Measurements from ENCODE around the gene AMIGO3. TPM values are rescaled to one million over a fixed set of nuclear protein-coding genes. Genes with fewer than 3 reads are reported as not detected.
A peak's percentile ranks its signal among the peaks of the same experiment; 100 is the strongest.
"Not testable (repeated sequence)": the region's sequence is repeated elsewhere in the genome, so short reads cannot be mapped to it uniquely, and the experiment has no call there.

The AMIGO3 gene
- polyA plus RNA-seq, 6 donors from 2014 or later, result 0.30 to 0.77 TPM; not detected in 4

DNA sequence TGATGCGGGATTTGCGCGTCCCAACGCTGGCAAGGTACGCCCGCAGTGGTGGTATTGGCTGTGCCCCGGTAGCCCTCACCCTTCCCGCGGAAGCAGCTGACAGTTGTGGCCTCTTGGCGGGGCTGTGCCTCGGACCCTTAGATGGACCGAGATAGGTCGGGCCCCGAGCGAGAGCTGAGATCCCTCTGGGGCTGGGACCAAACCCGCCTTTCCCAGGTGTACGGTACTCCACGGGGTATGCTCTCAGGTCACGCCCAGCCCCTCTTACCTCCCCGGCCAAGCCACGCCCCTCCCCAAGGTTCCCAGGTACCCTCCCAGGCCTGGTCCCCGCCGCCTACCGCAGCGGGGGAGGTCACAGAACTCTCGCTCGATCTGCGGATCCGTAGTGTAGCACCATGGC is 33.1 kb downstream of the AMIGO3 start:
- DNase-seq, result peak; percentile 21

DNA sequence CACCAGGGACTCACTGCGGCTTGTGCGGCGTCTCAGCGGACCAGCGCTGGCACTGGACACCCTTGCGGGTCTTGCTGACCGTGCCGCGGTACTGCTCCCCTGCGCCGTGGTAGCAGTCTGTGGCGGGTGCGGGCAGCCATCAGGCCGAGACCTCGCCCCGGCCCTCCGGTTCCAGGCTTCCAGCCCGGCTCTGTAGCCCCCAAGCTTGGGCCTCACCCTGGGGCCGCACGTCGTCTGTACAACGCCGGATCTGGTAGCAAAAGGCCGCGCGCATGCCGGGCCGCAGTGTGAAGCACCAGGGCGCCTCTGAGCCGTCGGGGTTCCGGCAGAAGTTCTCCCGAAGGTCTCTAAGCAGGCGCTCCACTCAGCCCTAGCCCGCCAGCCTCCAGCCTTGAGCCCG is 33.6 kb downstream of the AMIGO3 start:
- peak in 1 of 2 donors; percentile 2 for ATAC-seq (ENCODE audit: low read depth in 2 of 2)
- H3K9me3 Mint-ChIP-seq, H3K27me3 Mint-ChIP-seq, H3K27ac Mint-ChIP-seq, H3K36me3 Mint-ChIP-seq, DNase-seq: not testable (repeated sequence)
- Mint-ChIP-seq H3K4me3 (peak overlapping the region in 4 of 8 donors; percentile 77 to 96 (median 81)), H3K4me1 (peaks cover 15 to 34% (median 32%) of the 10 kb centered on the region in 3 donors)

More for the DNA sequence above, 33.1 kb downstream of the AMIGO3 start:
- H3K36me3 Mint-ChIP-seq, H3K9me3 Mint-ChIP-seq, H3K27me3 Mint-ChIP-seq, H3K27ac Mint-ChIP-seq: not testable (repeated sequence)
- peaks cover 20 to 38% (median 37%) of the 10 kb centered on the region in 3 donors for H3K4me1 Mint-ChIP-seq
- ATAC-seq (ENCODE audit: low read depth in 2 of 2), result peak; percentile 12 to 14
- peak overlapping the region; percentile 7 to 96 (median 78) for H3K4me3 Mint-ChIP-seq

DNA sequence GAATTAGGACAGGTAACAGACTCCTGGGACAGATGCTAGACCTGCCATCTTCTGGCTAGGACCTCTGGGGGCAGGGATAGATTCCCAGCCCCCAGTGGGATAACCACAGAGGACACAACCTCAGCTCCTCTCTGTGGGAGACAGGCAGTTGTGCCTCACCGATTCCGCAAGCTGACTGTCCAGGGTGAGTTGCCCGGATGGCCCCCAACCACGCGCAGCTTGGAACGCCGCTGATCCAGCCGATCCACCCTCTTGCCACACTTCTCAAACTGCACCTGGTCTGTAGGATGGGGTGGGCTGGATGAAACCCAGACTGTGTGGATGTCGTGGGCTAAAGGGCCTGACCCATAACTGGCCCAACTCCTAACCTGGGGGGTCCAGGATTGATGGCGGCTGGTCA is 34.4 kb downstream of the AMIGO3 start:
- DNase-seq; H3K9me3 Mint-ChIP-seq; H3K36me3 Mint-ChIP-seq; H3K27me3 Mint-ChIP-seq; H3K27ac Mint-ChIP-seq; ATAC-seq (ENCODE audit: low read depth in 2 of 2): not testable (repeated sequence)
- H3K4me1 Mint-ChIP-seq, result peaks cover 11 to 27% (median 26%) of the 10 kb centered on the region in 3 donors
- H3K4me3 Mint-ChIP-seq, result peak overlapping the region in 4 of 8 donors; percentile 21 to 77 (median 42)

DNA sequence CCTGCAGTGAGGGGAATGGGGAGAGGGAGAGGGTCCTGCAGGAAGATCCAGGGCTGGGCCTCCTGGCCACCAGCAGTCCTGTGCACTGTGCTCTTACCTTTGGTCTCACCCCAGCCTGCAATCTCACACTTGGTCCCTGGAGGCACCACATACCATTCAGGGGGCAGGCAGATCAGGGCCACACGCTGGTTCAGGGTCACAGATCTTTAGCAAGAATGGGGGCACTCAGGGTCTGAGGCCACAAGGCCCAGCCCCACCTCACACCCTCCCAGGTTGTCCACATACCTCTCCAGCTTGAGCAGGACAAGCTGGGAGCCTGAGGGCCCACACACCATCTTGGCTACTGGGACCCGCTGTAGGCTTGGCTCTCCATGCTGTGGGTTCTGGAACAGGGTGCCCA is 35.0 kb downstream of the AMIGO3 start:
- peak overlapping the region in 1 of 8 donors; percentile 15 for H3K4me3 Mint-ChIP-seq
- not testable (repeated sequence) for H3K27me3 Mint-ChIP-seq; H3K9me3 Mint-ChIP-seq; DNase-seq; H3K27ac Mint-ChIP-seq; ATAC-seq (ENCODE audit: low read depth in 2 of 2)
- H3K36me3 Mint-ChIP-seq, result peaks cover 6 to 13% of the 10 kb centered on the region in 2 donors
- peaks cover 13 to 25% (median 21%) of the 10 kb centered on the region in 3 donors for H3K4me1 Mint-ChIP-seq

DNA sequence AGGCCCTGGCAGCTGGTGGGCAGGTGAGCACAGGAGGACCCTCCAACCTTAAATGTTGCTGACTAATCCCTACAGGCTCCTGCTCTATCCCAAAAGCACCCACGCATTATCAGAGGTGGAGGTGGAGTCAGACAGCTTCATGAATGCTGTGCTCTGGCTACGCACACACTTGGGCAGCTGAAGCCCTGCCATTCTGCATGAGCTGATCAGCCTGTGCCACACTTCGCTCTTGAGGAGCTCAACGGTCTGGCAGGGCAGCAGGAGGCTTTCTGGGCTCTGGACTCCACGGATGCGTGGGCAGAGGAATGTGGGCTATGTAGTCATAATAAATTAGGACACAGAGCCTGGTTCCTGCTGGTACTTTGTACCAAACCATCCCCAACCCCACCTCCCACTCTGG is 36.3 kb downstream of the AMIGO3 start:
- Mint-ChIP-seq H3K4me3 (peak overlapping the region in 1 of 8 donors; percentile 53), H3K27me3 (no peaks in the 10 kb centered on the region), H3K27ac (peak overlapping the region in 1 of 6 donors; percentile 47), H3K9me3 (no peaks in the 10 kb centered on the region), H3K4me1 (peaks cover 9 to 12% (median 10%) of the 10 kb centered on the region in 3 donors), H3K36me3 (peaks cover 8 to 13% of the 10 kb centered on the region in 2 donors)
- no peak for ATAC-seq (ENCODE audit: low read depth in 2 of 2)
- no peak for DNase-seq

DNA sequence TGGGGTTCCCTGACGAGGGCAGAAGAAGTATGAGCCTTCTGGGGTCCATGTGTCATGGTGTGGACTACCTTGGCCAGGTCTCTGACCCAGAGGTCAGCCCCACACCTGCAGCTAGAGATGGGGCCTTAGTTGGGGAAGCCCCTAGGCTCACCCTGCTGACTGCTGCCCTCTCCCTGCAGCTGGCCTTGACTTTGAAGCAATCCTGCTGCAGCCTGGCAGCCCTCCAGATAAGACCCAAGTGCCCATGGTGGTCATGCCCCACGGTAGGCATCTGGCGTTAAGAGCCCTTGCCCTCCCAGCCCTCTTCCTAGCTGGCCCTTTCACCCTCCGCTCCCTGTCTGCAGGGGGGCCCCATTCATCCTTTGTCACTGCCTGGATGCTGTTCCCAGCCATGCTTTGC is 37.9 kb downstream of the AMIGO3 start:
- Mint-ChIP-seq H3K27me3 (no peaks in the 10 kb centered on the region), H3K36me3 (peaks cover 10 to 13% of the 10 kb centered on the region in 2 donors), H3K4me1 (peaks cover 5 to 9% (median 7%) of the 10 kb centered on the region in 3 donors), H3K27ac (no peak overlapping the region), H3K9me3 (no peaks in the 10 kb centered on the region), H3K4me3 (no peak overlapping the region)
- DNase-seq (no peak), ATAC-seq (ENCODE audit: low read depth in 2 of 2) (no peak)

DNA sequence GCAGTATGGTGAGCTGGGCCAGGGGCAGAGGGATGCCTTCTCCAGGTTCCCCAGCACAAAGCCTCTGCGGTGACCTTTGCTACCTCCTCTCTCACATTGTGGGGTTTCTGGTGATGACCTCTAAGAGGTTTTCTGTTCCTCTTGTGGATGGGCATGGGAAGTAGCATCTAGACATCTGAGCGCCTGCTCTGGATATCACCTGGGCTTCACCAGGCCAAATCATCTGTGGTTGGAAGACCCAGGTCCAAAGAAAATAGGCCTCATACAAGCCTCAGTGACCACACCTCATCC is 38.3 kb downstream of the AMIGO3 start:
- ATAC-seq (ENCODE audit: low read depth in 2 of 2), result no peak
- no peaks in the 10 kb centered on the region for H3K27me3 Mint-ChIP-seq
- DNase-seq, result no peak
- peaks cover 10 to 13% of the 10 kb centered on the region in 2 donors for H3K36me3 Mint-ChIP-seq
- H3K27ac Mint-ChIP-seq, result no peak overlapping the region
- H3K4me1 Mint-ChIP-seq, result peaks cover 5 to 7% (median 7%) of the 10 kb centered on the region in 3 donors
- no peaks in the 10 kb centered on the region for H3K9me3 Mint-ChIP-seq
- no peak overlapping the region for H3K4me3 Mint-ChIP-seq

DNA sequence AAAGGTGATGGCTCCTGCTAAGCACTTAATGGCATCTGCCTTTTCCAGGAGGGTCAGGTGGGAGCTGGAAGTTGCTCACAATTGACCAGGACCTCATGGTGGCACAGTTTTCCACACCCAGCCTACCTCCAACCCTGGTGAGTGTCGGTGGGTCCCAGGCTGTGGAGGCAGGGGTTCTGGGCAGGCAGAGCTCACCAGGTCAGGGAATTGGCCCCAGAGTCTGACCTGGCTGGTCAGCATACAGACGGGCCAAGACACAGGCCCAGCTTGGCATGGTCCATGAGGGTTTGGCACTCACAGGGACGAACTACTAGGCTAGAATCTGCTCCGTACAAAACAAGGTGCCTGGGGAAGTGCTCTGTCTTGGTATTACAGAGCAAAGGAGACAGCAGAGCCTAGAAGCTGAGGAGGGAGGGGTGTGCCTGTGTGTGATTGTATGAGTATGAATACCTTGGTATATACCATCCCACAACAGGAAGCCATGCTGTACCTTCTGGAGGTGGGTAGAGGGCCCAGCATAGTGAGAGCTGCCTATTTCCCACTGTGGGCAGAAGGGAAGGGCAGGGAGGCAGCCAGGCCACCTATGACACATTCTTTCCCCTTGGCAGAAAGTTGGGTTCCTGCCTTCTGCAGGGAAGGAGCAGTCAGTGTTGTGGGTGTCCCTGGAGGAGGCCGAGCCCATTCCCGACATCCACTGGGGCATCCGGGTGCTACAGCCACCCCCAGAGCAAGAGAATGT is 38.8 kb downstream of the AMIGO3 start:
- ATAC-seq (ENCODE audit: low read depth in 2 of 2), result no peak
- Mint-ChIP-seq H3K27me3 (no peaks in the 10 kb centered on the region), H3K4me1 (peaks cover 7 to 9% (median 7%) of the 10 kb centered on the region in 3 donors), H3K27ac (peak overlapping the region in 1 of 6 donors; percentile 30), H3K36me3 (peaks cover 10 to 13% of the 10 kb centered on the region in 2 donors), H3K9me3 (no peaks in the 10 kb centered on the region), H3K4me3 (no peak overlapping the region)
- DNase-seq, result no peak

DNA sequence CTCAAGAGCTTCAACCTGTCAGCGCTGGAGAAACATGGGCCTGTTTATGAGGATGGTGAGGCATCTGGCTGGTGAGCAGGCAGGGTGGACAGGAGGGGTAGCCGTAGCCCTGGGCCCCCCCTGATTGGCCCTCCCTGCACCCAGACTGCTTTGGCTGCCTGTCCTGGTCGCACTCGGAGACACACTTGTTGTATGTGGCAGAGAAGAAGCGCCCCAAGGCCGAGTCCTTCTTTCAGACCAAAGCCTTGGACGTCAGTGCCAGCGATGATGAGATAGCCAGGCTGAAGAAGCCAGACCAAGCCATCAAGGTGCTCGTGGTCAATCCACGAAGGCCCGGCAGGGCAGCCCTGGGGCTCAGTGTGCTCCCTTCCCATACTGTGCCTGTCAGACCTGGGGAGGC is 43.6 kb downstream of the AMIGO3 start:
- no peak for ATAC-seq (ENCODE audit: low read depth in 2 of 2)
- Mint-ChIP-seq H3K4me3 (peak overlapping the region in 5 of 8 donors; percentile 29 to 98 (median 95)), H3K9me3 (no peaks in the 10 kb centered on the region), H3K36me3 (peaks cover 10 to 13% of the 10 kb centered on the region in 2 donors), H3K27me3 (no peaks in the 10 kb centered on the region), H3K27ac (no peak overlapping the region), H3K4me1 (peaks cover 31 to 40% (median 32%) of the 10 kb centered on the region in 3 donors)
- DNase-seq, result no peak

DNA sequence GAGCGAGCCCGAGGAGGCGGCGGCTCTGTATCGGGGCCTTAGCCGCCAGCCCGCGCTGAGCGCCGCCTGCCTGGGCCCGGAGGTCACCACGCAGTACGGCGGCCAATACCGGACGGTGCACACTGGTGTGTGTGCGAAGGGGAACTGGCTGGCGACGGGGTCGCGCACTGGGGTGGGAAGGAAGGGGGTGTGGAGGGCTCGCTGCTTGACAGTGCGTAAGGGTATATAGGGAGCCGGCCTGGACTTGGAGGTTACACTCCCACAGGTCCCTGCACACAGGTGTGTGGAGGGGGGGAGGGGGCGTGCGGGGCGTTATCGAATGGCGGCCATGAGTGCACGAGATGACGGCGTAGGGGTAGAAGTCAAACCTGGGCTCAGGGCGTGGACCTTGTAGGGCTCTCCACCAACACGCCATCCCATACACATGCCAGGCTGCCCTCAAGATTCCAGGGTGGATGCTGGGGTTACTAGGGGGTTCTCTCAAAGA is 44.9 kb downstream of the AMIGO3 start:
- Mint-ChIP-seq H3K27me3 (no peaks in the 10 kb centered on the region), H3K9me3 (no peaks in the 10 kb centered on the region), H3K27ac (peak overlapping the region in 4 of 6 donors; percentile 93 to 99 (median 98)), H3K4me1 (peaks cover 26 to 33% (median 32%) of the 10 kb centered on the region in 3 donors), H3K4me3 (peak overlapping the region; percentile 93 to 98 (median 96)), H3K36me3 (peaks cover 1 to 4% of the 10 kb centered on the region in 2 donors)
- peak; percentile 1 to 5 for ATAC-seq (ENCODE audit: low read depth in 2 of 2)
- no peak for DNase-seq

DNA sequence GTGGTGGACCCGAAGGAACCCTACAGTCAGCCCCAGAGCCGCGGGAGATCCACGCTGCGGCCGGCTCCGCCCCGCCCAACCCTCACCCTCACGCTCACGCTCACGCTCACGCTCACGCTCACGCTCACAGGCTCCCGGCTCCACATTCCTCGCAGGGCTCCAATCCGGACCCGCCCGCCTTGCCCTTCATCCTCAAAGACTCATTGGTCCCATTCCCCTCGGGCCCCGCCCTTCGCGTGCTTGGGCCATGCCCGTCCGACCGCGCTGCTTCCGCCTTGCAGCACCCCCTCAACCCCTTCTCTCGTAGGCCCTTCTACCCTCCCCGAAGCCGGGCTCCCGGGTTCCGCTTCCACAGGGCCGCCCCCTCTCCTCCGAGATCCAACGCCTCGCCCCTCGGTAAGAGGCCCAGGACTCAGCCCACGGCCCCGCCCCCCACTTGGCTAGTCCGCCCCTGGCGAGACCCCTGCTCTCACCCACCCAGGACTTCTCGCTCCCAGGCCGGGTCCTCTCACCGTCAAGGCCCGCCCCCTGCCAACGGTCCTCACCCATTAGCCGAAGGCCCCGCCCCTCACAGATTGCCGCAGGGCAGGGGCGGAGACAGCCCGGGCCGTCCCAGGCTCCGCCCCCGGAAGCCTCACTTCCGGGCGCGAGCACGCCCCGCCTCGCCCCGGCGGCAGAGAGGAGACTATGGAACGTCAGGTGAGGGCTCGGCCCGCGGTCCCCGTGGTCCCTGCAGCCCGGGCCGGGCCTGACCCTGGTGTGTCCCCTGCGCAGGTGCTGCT is 45.6 kb downstream of the AMIGO3 start, which contains the start of gene APEH:
Gene APEH, plus strand, starts transcription at position 637 of the 782 bp plus-strand sequence. Its CDS starts 51 bp downstream, at position 688.
- H3K36me3 Mint-ChIP-seq, result peaks cover 0 to 4% of the 10 kb centered on the region in 2 donors

DNA sequence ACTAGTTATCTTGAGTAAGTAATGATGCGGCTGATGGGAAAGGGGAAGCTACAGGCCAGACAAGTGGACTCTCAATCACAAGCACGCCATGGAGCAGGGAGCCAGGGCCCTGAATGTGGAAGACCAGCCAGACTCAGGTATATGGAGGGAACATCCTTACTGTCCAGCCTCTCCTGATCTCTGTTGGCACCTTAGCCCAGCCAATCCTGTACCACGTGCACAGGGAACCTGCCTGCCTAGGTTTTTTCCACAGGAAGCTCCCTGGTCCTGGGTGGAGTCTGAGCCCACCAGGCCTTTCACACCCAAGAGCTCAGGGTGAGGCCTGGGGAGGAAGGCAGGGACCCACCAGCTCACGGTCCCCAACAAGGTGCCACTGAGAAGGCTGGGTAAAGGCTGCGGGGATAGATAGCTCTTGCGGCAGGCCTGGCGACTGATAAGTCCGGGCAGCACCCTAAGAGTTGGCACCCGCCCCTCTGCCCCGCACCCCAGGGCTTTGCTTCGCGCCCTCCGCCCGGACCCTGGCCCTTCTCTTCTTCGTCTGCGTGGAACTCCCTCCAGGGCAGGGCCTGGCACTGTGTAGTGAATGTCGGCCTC is 46.3 kb downstream of the AMIGO3 start:
- DNase-seq (no peak), ATAC-seq (ENCODE audit: low read depth in 2 of 2) (no peak)
- Mint-ChIP-seq H3K9me3 (no peaks in the 10 kb centered on the region), H3K27me3 (peaks cover 0 to 4% (median 0%) of the 10 kb centered on the region in 3 donors), H3K36me3 (peaks cover 0 to 2% of the 10 kb centered on the region in 2 donors), H3K27ac (peak overlapping the region; percentile 44 to 99 (median 98)), H3K4me1 (peaks cover 26 to 33% (median 32%) of the 10 kb centered on the region in 3 donors), H3K4me3 (peak overlapping the region; percentile 93 to 98 (median 96))

More for the DNA sequence above, 45.6 kb downstream of the AMIGO3 start, which contains the start of gene APEH:
- ATAC-seq (ENCODE audit: low read depth in 2 of 2) (peak; percentile 83 to 85), DNase-seq (peak; percentile 99)
- Mint-ChIP-seq H3K4me1 (peaks cover 26 to 33% (median 32%) of the 10 kb centered on the region in 3 donors), H3K27me3 (no peaks in the 10 kb centered on the region), H3K9me3 (no peaks in the 10 kb centered on the region), H3K27ac (peak within 1 kb of the TSS; percentile 97 to 99 (median 98)), H3K4me3 (peak within 1 kb of the TSS; percentile 93 to 98 (median 96))

All from naive B cell (primary cell).